Esophagus squamous epithelium (tissue), 4 donors: ENCODE results near the gene ENTPD1.

Experiments used
- POLR2A ChIP-seq, 4 donors: fragments of 450-650 bp; IDR thresholded peaks; one replicate each; pipeline ENCODE4 v1.6.1; 2017; ENCODE audit warnings: antibody characterized with exemption in 4 of 4, mild to moderate bottlenecking in 4 of 4, moderate library complexity in 3 of 4
- TF ChIP-seq, protein P1 (sequence below), 6 experiments: fragments of 450-650 bp in 4 of 6; fragments of 200-600 bp in 2 of 6; sonication (generic) in 2 of 6; IDR thresholded peaks; one replicate each; pipeline ENCODE4 v1.5.1; 2016 to 2019; ENCODE audit warnings: antibody characterized with exemption in 6 of 6, mild to moderate bottlenecking in 4 of 6, moderate library complexity in 4 of 6

DNA sequence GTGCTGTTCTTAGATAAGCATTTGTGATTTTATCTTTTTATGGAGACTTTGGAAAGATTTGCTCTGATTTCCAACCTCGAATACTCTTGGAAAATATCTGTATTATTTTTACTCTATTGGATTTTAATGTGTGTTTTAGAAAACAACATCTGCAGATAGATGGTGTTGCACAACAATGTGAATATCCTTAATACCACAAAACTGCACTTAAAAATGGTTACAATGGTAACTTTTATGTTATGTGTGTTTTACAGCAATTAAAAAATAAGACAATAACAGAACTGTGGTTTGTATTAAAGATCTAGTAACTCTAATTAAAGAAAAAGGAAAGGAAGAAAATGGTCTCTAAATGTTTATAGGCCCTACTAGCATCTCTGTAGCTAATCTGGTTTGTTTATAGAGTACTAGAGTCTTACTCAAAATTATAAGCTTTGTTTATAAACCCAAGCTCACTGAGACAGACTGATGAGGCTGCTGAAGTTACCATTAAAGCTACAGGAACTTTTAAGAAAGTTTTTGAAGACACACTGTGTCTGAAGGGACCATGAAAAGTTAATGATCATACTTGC lies 77.2 kb downstream of the ENTPD1 start:
- TF ChIP-seq, protein P1, sequence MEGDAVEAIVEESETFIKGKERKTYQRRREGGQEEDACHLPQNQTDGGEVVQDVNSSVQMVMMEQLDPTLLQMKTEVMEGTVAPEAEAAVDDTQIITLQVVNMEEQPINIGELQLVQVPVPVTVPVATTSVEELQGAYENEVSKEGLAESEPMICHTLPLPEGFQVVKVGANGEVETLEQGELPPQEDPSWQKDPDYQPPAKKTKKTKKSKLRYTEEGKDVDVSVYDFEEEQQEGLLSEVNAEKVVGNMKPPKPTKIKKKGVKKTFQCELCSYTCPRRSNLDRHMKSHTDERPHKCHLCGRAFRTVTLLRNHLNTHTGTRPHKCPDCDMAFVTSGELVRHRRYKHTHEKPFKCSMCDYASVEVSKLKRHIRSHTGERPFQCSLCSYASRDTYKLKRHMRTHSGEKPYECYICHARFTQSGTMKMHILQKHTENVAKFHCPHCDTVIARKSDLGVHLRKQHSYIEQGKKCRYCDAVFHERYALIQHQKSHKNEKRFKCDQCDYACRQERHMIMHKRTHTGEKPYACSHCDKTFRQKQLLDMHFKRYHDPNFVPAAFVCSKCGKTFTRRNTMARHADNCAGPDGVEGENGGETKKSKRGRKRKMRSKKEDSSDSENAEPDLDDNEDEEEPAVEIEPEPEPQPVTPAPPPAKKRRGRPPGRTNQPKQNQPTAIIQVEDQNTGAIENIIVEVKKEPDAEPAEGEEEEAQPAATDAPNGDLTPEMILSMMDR (IDR thresholded peaks at IDR 0.05): no peak
- no peak for TF ChIP-seq POLR2A (IDR thresholded peaks at IDR 0.05)
